Keratinocyte (primary cell): ENCODE results near the gene TCERG1L. TPM values are rescaled to one million over a fixed set of nuclear protein-coding genes. Genes with fewer than 3 reads are reported as not detected.

Experiments used
- DNase-seq: peaks from one replicate; pipeline ENCODE4 v3.0.0-alpha.2; 2011; ENCODE audit warnings: low read depth, missing footprints, low spot score
- FAIRE-seq: peaks from 2 replicates; lab custom pipeline; 2011; peaks lifted over from hg19 to GRCh38; lab: Jason Lieb, UNC
- H2AFZ ChIP-seq: 2 replicates; pipeline ENCODE4 v1.6.0; 2012; ENCODE audit warnings: low read length, control low read depth, inconsistent platforms; ENCODE audit not compliant: control insufficient read depth
- H3K27ac ChIP-seq: 2 replicates; pipeline ENCODE4 v1.5.1; 2011; ENCODE audit warnings: low read length; ENCODE audit not compliant: control insufficient read depth, insufficient read depth
- H3K27me3 ChIP-seq: 3 replicates; pipeline ENCODE4 v1.6.0; 2011; ENCODE audit warnings: low read length; ENCODE audit not compliant: control insufficient read depth, insufficient read depth; ENCODE audit errors: extremely low read depth
- H3K36me3 ChIP-seq, 2 experiments: 2 replicates in 1 of 2; 3 replicates in 1 of 2; pipeline ENCODE4 v1.5.1; 2011; ENCODE audit warnings: low read length in 2 of 2, mild to moderate bottlenecking in 1 of 2; ENCODE audit not compliant: control insufficient read depth in 2 of 2, insufficient read depth in 2 of 2; ENCODE audit errors: extremely low read depth in 1 of 2
- H3K4me1 ChIP-seq: 3 replicates; pipeline ENCODE4 v1.5.1; 2011; ENCODE audit warnings: low read length; ENCODE audit not compliant: control insufficient read depth, insufficient read depth; ENCODE audit errors: extremely low read depth
- H3K4me2 ChIP-seq: 3 replicates; pipeline ENCODE4 v1.6.0; 2011; ENCODE audit warnings: low read depth, low read length; ENCODE audit not compliant: control insufficient read depth, insufficient read depth; ENCODE audit errors: extremely low read depth
- H3K4me3 ChIP-seq, 3 experiments: fragments of 200-600 bp in 1 of 3; sonication (generic) in 1 of 3; 2 replicates in 2 of 3; 3 replicates in 1 of 3; pipeline ENCODE4 v1.5.1; 2011 to 2016; ENCODE audit warnings: low read length in 3 of 3, mild to moderate bottlenecking in 3 of 3, control low read depth in 2 of 3, inconsistent platforms in 1 of 3, low read depth in 1 of 3, mixed read lengths in 1 of 3, mixed run types in 1 of 3, moderate library complexity in 1 of 3; ENCODE audit not compliant: control insufficient read depth in 2 of 3, insufficient read depth in 2 of 3; ENCODE audit errors: extremely low read depth in 1 of 3
- H3K79me2 ChIP-seq: 2 replicates; pipeline ENCODE4 v1.6.0; 2012; ENCODE audit warnings: low read length; ENCODE audit not compliant: control insufficient read depth, insufficient read depth
- H3K9ac ChIP-seq: 3 replicates; pipeline ENCODE4 v1.6.0; 2011; ENCODE audit warnings: low read length; ENCODE audit not compliant: control insufficient read depth, insufficient read depth; ENCODE audit errors: extremely low read depth
- H3K9me1 ChIP-seq: 3 replicates; pipeline ENCODE4 v1.6.0; 2011; ENCODE audit warnings: low read length; ENCODE audit not compliant: control insufficient read depth, insufficient read depth; ENCODE audit errors: extremely low read depth
- H3K9me3 ChIP-seq: 2 replicates; pipeline ENCODE4 v1.5.1; 2012; ENCODE audit warnings: low read depth, low read length; ENCODE audit not compliant: control insufficient read depth
- H4K20me1 ChIP-seq: 3 replicates; pipeline ENCODE4 v1.6.0; 2011; ENCODE audit warnings: low read length; ENCODE audit not compliant: control insufficient read depth, insufficient read depth; ENCODE audit errors: extremely low read depth
- CTCF ChIP-seq, 3 experiments: IDR thresholded peaks in 1 of 3; conservative IDR thresholded peaks in 1 of 3; optimal IDR thresholded peaks in 1 of 3; 2 replicates in 2 of 3; 3 replicates in 1 of 3; pipeline versions ENCODE3 to v1.5.1; 2011; ENCODE audit warnings: low read length in 3 of 3, mild to moderate bottlenecking in 3 of 3, moderate library complexity in 2 of 3, control low read depth in 1 of 3, inconsistent platforms in 1 of 3; ENCODE audit not compliant: insufficient read depth in 2 of 3; ENCODE audit errors: extremely low read depth in 1 of 3
- EZH2 ChIP-seq: IDR thresholded peaks from one replicate; pipeline ENCODE4 v1.6.1; 2012; ENCODE audit warnings: inconsistent platforms, mild to moderate bottlenecking, low read length, moderate library complexity
- dilution Hi-C: fragments of 300-500 bp; cut with MboI; formaldehyde crosslinking; loops from one replicate; pipeline ENCODE4 v1.7.0; 2020; ENCODE audit warnings: low sequenced_read_pairs; ENCODE audit not compliant: extremely low pct_ligation_motif_present
- polyA plus RNA-seq, 5 experiments: library from polyadenylated mRNA; depleted of rRNA in 3 of 5; stranded (reverse) in 3 of 5; stranded (forward) in 1 of 5; unstranded in 1 of 5; fragments of >200 nt; gene quantifications; 1 replicate in 1 of 5; 2 replicates in 3 of 5; 3 replicates in 1 of 5; pipeline versions ENCODE4 v1.2.1 to v1.2.3, GENCODE V29; 2011 to 2012; ENCODE audit warnings: missing spikeins in 2 of 5, low read depth in 1 of 5, low replicate concordance in 1 of 5

Gene TCERG1L
- polyA plus RNA-seq, 1 donor (not counting 4 experiments of a cell fraction or from before 2014, with no cell fraction given), result not detected

GRCh38 chr10:131084791-131085090, 226.8 kb downstream of the TCERG1L start:
- dilution Hi-C loops, result no loop called here
- no peak overlapping the region for H3K4me2 ChIP-seq
- no peak for FAIRE-seq
- no peaks in the 10 kb centered on the region for H3K9me1 ChIP-seq
- TF ChIP-seq CTCF (optimal IDR thresholded peaks at IDR 0.05 in 1 of 3, IDR thresholded peaks at IDR 0.05 in 1 of 3, conservative IDR thresholded peaks at IDR 0.05 in 1 of 3; ENCODE audit: extremely low read depth in 1 of 3, insufficient read depth in 2 of 3, low read length in 3 of 3), result no peak
- TF ChIP-seq EZH2, result no peak
- H4K20me1 ChIP-seq, result no peaks in the 10 kb centered on the region
- no peak overlapping the region for H3K9ac ChIP-seq
- H3K4me3 ChIP-seq, result no peak overlapping the region
- no peaks in the 10 kb centered on the region for H3K79me2 ChIP-seq
- peaks cover 14% of the 10 kb centered on the region for H3K9me3 ChIP-seq
- H2AFZ ChIP-seq, result no peak overlapping the region
- H3K4me1 ChIP-seq, result no peaks in the 10 kb centered on the region
- no peaks in the 10 kb centered on the region for H3K36me3 ChIP-seq
- H3K27ac ChIP-seq, result no peak overlapping the region
- no peaks in the 10 kb centered on the region for H3K27me3 ChIP-seq
- DNase-seq, result no peak

GRCh38 chr10:131083915-131084790, 227.4 kb downstream of the TCERG1L start:
- H3K4me1 ChIP-seq, result no peaks in the 10 kb centered on the region
- no peak for FAIRE-seq

More at GRCh38 chr10:131083915-131084790, 227.4 kb downstream of the TCERG1L start:
- no peak for DNase-seq
- Histone ChIP-seq H3K36me3 (no peaks in the 10 kb centered on the region), H3K9ac (no peak overlapping the region), H3K27me3 (no peaks in the 10 kb centered on the region), H2AFZ (no peak overlapping the region), H4K20me1 (no peaks in the 10 kb centered on the region), H3K9me1 (no peaks in the 10 kb centered on the region), H3K79me2 (no peaks in the 10 kb centered on the region), H3K4me3 (no peak overlapping the region), H3K27ac (no peak overlapping the region), H3K9me3 (peaks cover 15% of the 10 kb centered on the region), H3K4me2 (no peak overlapping the region)
- TF ChIP-seq EZH2 (no peak), CTCF (optimal IDR thresholded peaks at IDR 0.05 in 1 of 3, IDR thresholded peaks at IDR 0.05 in 1 of 3, conservative IDR thresholded peaks at IDR 0.05 in 1 of 3; ENCODE audit: extremely low read depth in 1 of 3, insufficient read depth in 2 of 3, low read length in 3 of 3) (no peak)
- dilution Hi-C loops, result no loop called here
